ENCODE results near the gene SNX24.

The SNX24 gene

DNA sequence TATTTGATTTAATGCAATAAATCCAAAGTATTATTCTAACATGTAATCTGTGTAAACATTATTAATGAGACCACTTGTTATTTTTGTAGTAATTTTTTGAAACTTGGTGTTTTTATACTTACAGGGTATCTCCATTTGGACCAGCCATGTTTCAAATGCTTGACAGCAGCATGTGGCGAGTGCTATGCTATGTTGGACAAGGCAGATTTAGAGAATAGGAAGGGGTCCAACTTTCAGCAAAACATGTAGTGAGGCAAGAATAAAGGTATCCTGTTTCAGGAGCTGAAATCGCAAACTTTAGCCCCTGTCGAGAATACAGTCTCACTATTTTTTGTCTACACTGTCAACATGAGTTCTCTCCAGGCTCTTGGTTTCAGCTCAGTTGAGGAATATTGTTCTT is 33.7 kb downstream of the SNX24 start:
- CTCF ChIA-PET = no interaction called here
- POLR2A ChIA-PET (ENCODE audit: low non-redundant PET) = no interaction called here
- H3K27ac ChIP-seq = no peak overlapping the region
- no peak for DNase-seq (ENCODE audit: low spot score)
- TF ChIP-seq, protein P1, sequence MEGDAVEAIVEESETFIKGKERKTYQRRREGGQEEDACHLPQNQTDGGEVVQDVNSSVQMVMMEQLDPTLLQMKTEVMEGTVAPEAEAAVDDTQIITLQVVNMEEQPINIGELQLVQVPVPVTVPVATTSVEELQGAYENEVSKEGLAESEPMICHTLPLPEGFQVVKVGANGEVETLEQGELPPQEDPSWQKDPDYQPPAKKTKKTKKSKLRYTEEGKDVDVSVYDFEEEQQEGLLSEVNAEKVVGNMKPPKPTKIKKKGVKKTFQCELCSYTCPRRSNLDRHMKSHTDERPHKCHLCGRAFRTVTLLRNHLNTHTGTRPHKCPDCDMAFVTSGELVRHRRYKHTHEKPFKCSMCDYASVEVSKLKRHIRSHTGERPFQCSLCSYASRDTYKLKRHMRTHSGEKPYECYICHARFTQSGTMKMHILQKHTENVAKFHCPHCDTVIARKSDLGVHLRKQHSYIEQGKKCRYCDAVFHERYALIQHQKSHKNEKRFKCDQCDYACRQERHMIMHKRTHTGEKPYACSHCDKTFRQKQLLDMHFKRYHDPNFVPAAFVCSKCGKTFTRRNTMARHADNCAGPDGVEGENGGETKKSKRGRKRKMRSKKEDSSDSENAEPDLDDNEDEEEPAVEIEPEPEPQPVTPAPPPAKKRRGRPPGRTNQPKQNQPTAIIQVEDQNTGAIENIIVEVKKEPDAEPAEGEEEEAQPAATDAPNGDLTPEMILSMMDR (conservative IDR thresholded peaks at IDR 0.05; ENCODE audit: low read depth) = no peak

DNA sequence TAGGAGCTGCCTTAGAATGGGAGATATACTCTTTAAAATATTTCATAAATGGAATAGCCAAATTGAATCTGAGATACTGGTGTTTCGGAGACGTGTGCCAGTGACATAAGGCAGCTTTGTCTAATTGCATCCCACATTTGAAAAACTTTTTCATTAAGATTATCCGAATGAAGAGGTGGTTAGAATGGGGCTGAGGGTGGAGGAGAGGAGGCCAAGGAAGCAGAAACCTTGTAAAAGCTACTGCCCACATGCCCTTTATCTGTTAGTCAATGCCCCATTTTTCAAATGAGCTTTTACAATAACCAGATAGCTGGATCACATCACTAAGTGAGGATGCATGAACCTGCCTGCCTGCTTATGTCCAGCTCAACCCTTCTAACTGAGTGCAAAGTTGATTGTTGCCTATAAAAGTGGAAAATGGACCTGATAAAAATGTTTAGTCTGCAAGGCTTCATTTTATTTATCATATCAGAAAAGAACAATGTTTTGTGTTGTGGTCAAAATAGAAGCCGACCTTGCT is 34.8 kb downstream of the SNX24 start:
- ChIA-PET POLR2A (ENCODE audit: low non-redundant PET) (no interaction called here), CTCF (no interaction called here)
- no peak overlapping the region for H3K27ac ChIP-seq
- TF ChIP-seq, protein P1 (conservative IDR thresholded peaks at IDR 0.05; ENCODE audit: low read depth) = no peak
- DNase-seq (ENCODE audit: low spot score) = no peak

DNA sequence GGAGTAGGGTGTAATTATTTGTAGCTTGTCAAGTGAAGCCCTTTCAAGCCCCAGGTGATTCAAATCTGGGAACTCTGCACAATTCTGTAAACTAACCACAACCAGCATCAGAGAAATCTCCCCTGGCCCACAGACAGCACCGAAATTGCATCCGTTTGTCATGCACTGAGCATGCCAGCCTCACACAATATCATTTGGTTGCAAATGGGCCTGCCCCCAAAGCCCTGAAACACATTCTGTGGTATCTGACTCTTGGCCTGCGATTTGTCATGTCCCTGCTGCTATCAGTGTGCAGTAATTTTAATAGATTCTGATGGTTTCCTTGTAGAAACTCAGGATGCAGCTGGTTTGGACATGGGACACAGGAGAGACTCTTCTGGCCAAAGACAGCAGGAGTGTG is 35.3 kb downstream of the SNX24 start:
- TF ChIP-seq, protein P1 (conservative IDR thresholded peaks at IDR 0.05; ENCODE audit: low read depth) = no peak
- no peak for DNase-seq (ENCODE audit: low spot score)
- CTCF ChIA-PET = interaction anchor here (0.6 kb wide), 3 partner anchors 42 to 834 kb away, joined by 3 to 7 read pairs (median 3); no protein-coding TSS in a partner anchor
- POLR2A ChIA-PET (ENCODE audit: low non-redundant PET) = no interaction called here
- no peak overlapping the region for H3K27ac ChIP-seq

DNA sequence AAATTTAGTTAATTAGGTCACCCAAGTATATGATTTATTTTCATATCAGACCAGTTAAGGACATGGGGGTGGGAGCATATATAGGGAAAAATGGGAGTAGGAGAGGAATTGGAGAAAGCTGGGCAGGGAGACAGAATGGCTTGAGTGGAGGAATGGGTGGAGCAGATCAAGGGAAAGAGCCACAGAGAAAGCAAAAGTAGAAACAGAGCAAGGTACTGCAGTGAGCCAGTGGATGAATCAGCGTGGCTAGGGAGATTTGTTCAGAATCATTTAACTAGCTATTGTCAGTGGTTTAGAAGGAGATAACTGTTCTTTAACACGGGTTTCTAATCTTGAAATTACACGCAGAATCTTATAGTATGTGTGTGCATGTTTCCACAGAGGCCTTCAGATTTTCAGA is 37.4 kb downstream of the SNX24 start:
- peak; percentile 39 for DNase-seq (ENCODE audit: low spot score)
- POLR2A ChIA-PET (ENCODE audit: low non-redundant PET) = no interaction called here
- TF ChIP-seq, protein P1 (conservative IDR thresholded peaks at IDR 0.05; ENCODE audit: low read depth) = no peak
- CTCF ChIA-PET = no interaction called here
- no peak overlapping the region for H3K27ac ChIP-seq

DNA sequence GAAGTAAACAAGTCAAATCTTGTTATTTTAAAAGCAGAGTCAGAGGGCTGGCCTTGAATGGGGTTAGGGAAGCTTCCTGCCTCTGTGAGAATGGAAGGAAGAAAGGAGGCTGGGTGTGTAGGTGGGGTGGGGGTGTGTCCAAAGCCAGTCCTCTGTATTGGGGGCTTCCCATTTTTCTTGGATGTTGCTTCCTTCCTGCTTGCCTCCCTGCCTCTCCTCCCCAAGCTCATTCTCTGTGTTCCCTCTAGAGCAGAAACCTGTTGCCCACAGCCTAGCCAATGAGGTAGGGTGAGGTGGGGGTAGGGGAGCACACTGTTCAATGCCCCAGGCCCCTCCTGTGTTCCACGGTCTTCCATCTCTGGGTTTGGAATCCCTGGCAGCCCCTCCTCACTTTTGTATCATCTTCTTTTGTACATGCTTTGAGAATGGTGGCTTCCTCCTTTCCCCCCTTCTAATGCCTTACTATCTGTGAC is 39.7 kb downstream of the SNX24 start:
- TF ChIP-seq, protein P1 (conservative IDR thresholded peaks at IDR 0.05; ENCODE audit: low read depth) = no peak
- ChIA-PET CTCF (interaction anchor here (0.6 kb wide), 1 partner anchor 350 kb away, joined by 4 read pairs; no protein-coding TSS in a partner anchor), POLR2A (ENCODE audit: low non-redundant PET) (no interaction called here)
- no peak for DNase-seq (ENCODE audit: low spot score)
- no peak overlapping the region for H3K27ac ChIP-seq

DNA sequence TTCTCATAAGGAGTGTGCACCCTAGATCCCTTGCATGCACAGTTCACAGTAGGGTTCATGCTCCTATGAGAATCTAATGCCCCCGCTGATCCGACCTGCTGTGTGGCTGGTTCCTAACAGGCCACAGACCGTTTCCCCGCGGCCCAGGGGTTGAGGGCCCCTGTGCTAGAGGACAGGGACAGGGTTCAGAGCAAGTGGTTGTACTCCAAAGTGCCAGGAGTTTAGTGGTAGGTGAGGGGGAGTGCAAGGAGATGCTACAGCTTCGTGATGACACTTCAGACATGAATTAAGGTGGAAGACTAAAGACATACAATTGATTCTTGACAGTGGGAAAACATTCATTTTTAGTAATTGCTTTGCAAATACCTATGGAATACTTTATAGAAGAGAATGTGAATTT is 40.5 kb downstream of the SNX24 start:
- no peak for DNase-seq (ENCODE audit: low spot score)
- TF ChIP-seq, protein P1 (conservative IDR thresholded peaks at IDR 0.05; ENCODE audit: low read depth) = no peak
- ChIA-PET CTCF (no interaction called here), POLR2A (ENCODE audit: low non-redundant PET) (no interaction called here)
- H3K27ac ChIP-seq = no peak overlapping the region
